GM06990 (cell line): Measurements from ENCODE around the gene CLSTN1.

Experiments used
- DNase-seq: peaks from one replicate; pipeline ENCODE4 v3.0.0-alpha.2; 2011; ENCODE audit not compliant: insufficient read length; ENCODE audit errors: extremely low read depth
- H3K27me3 ChIP-seq: replicated peaks from 2 replicates; pipeline ENCODE4 v1.6.0; 2011; ENCODE audit warnings: low read length; ENCODE audit not compliant: control insufficient read depth, insufficient read depth
- H3K36me3 ChIP-seq: 2 replicates; pipeline ENCODE4 v1.5.1; 2011; ENCODE audit warnings: low read length; ENCODE audit not compliant: control insufficient read depth, insufficient read depth
- H3K4me3 ChIP-seq: replicated peaks from 2 replicates; pipeline ENCODE4 v1.5.1; 2011; ENCODE audit warnings: low read depth, mild to moderate bottlenecking, control low read depth, low read length
- TF ChIP-seq, protein P1 (sequence below): IDR thresholded peaks from 2 replicates; pipeline ENCODE4 v1.5.1; 2011; ENCODE audit warnings: low read length, control low read depth, mild to moderate bottlenecking, inconsistent platforms; ENCODE audit not compliant: insufficient read depth, poor library complexity, severe bottlenecking

CLSTN1 gene

DNA sequence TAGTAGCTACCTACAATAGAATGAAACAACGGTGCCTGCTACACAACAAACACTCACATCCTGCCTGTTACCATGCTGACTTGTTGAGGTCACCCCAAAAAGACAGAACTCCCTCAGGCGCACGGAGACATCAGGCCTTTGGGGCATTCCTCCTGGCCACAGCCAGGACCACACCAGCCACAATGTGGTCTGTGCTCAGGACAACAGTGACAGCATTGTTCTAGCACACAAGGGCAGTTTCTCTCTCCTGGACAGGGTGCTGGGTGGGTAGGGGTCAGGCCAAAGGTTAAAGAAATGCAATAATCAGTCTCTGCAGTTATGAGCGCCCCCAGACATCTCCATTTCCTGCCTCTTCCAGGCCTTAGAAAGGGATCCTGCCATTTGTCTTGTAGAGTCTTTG is 46.8 kb upstream of the CLSTN1 start:
- DNase-seq = no peak
- Histone ChIP-seq H3K4me3 (no peak overlapping the region), H3K27me3 (no peaks in the 10 kb centered on the region), H3K36me3 (no peaks in the 10 kb centered on the region; the same call in none of the 2 replicates)
- TF ChIP-seq, protein P1, sequence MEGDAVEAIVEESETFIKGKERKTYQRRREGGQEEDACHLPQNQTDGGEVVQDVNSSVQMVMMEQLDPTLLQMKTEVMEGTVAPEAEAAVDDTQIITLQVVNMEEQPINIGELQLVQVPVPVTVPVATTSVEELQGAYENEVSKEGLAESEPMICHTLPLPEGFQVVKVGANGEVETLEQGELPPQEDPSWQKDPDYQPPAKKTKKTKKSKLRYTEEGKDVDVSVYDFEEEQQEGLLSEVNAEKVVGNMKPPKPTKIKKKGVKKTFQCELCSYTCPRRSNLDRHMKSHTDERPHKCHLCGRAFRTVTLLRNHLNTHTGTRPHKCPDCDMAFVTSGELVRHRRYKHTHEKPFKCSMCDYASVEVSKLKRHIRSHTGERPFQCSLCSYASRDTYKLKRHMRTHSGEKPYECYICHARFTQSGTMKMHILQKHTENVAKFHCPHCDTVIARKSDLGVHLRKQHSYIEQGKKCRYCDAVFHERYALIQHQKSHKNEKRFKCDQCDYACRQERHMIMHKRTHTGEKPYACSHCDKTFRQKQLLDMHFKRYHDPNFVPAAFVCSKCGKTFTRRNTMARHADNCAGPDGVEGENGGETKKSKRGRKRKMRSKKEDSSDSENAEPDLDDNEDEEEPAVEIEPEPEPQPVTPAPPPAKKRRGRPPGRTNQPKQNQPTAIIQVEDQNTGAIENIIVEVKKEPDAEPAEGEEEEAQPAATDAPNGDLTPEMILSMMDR = no peak

DNA sequence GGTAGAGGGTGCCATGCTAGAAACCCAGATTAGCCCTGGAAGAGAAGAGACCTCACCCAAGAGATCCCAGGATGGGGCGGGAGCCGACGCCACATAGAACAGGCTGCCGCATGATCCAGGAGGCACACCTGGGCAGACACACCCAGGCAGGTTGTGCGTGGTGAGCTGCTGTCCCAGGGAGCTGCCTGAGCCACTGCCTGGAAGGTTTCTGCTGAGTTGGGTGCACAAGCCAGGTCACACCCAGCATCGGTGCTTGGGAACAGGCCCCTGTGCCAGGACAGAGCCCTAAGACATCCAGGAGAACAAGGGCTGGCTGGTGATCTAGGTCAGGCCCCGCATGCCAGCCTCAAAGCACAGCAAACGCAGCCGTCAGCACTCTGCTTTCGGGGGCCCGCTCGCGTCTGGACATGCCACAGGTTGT is 46.1 kb upstream of the CLSTN1 start:
- H3K4me3 ChIP-seq = no peak overlapping the region
- no peaks in the 10 kb centered on the region for H3K27me3 ChIP-seq
- TF ChIP-seq, protein P1 = no peak
- no peak for DNase-seq
- H3K36me3 ChIP-seq = no peaks in the 10 kb centered on the region; the same call in none of the 2 replicates

DNA sequence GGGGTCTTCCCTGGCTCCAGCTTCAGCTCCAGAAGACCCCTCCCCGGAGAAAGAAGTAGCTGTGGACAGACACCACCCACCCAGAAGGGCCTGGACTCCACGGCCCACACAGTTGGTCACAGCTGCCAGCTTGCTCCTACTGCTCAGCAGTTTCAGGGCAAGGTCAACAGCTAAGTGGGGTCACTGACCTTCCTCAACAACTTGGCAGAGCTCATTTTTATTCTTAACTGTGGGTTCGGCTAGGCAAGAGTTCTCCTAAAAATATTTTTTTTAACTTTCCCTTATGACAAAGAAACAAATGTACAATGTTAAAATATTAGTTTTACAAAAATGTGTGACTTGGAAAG is 44.5 kb upstream of the CLSTN1 start:
- no peak for DNase-seq
- Histone ChIP-seq H3K27me3 (no peaks in the 10 kb centered on the region), H3K4me3 (no peak overlapping the region), H3K36me3 (no peaks in the 10 kb centered on the region; the same call in none of the 2 replicates)
- TF ChIP-seq, protein P1 = no peak

DNA sequence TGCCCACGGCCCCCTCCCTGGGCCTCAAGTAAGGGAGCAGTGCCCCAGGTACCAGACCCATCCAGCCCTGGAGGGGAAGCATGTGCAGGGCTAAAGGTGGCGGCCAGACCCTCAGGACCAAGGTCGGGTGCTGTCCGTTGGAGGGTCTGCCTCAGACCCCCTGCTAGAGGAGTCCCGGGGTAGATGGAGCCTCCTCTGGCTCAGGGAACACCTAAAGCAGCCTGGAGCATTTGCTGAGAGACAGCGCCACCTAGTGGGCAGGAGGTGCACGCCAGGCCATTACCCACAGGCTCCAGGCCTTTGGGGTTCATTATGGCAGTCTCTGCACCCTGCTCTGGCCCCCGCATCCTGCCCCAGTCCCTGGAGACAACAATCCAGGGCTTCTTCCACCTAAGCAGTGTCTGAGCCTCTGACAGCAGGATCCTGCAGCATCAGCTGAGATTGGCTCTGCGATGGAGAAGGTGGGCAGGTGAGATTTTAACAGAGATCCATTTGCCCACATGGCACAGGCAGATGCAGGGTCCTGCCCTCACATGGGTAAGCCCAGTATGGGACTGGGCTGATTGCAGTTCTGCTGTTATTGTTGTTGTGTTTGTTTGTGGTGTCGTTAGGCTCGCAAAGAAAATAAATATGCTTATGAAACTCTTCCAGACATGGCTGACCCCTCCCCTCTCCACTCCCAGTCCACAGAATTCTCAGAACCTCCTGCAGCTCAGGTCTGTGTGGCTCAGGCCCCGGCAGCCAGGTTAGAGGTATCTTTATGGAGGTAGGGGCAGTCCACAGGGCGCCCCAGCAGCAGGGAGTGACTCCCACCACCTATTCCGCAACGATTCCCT is 43.9 kb upstream of the CLSTN1 start:
- TF ChIP-seq, protein P1 = peak; percentile 97
- DNase-seq = peak; percentile 69
- no peak overlapping the region for H3K4me3 ChIP-seq
- no peaks in the 10 kb centered on the region for H3K27me3 ChIP-seq
- H3K36me3 ChIP-seq = no peaks in the 10 kb centered on the region; the same call in none of the 2 replicates

DNA sequence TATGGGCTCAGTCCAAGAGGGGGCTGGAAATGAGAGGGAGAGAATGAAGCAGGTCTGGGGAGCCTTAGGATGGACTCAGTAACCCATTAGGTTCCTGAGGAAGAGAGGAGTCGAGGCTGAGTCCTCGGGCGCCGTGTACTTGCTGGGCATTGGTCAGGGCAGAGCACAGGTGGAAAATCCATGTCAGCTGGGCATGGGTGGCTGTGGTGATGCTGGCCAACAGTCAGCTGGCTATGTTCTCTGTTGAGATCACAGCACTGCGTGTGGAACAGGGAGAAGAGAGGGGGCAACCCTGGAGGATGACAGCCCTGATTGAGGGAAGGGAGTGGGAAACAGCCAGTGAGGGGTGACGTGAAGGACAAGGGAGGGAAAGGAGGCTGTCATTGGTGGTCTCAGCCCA is 43.1 kb upstream of the CLSTN1 start:
- no peak for DNase-seq
- no peaks in the 10 kb centered on the region for H3K27me3 ChIP-seq
- H3K36me3 ChIP-seq = no peaks in the 10 kb centered on the region; the same call in none of the 2 replicates
- TF ChIP-seq, protein P1 = no peak
- H3K4me3 ChIP-seq = no peak overlapping the region
